Measurements from ENCODE around the gene ZNF488.
A peak's percentile ranks its signal among the peaks of the same experiment; 100 is the strongest.

The ZNF488 gene

GRCh38 chr10:47383261-47384147 lies 589 bp downstream of the ZNF488 start:
- H2BK120ac ChIP-seq (ENCODE audit: low read depth, low read length), result no peak overlapping the region
- peak overlapping the region; percentile 49 for H3K4me3 ChIP-seq (ENCODE audit: low read length)
- no peak overlapping the region for H3K23ac ChIP-seq (ENCODE audit: low read length)
- peak overlapping the region; percentile 69 for H3K9ac ChIP-seq (ENCODE audit: low read length)
- H3K56ac ChIP-seq (ENCODE audit: low read length), result peak overlapping the region; percentile 89
- no peak overlapping the region for H2AK5ac ChIP-seq (ENCODE audit: low read length)
- no peak overlapping the region for H3K4ac ChIP-seq (ENCODE audit: low read depth, low read length)
- H3K18ac ChIP-seq (ENCODE audit: low read length), result no peak overlapping the region
- H4K8ac ChIP-seq (ENCODE audit: low read depth, low read length), result no peak overlapping the region
- no peaks in the 10 kb centered on the region for H3K79me1 ChIP-seq (ENCODE audit: low read length)
- peaks cover 3% of the 10 kb centered on the region for H3K4me1 ChIP-seq (ENCODE audit: control insufficient read depth, low read depth, low read length)
- no peaks in the 10 kb centered on the region for H3K27me3 ChIP-seq (ENCODE audit: insufficient read depth, low read length, poor library complexity)
- no peak overlapping the region for H2BK15ac ChIP-seq (replicated peaks; ENCODE audit: low read depth)
- WGBS (ENCODE audit: extremely low coverage, insufficient coverage, low lambda C conversion rate), result no CpG with 5 or more reads among the region's 9 CpGs
- H3K36me3 ChIP-seq (ENCODE audit: control insufficient read depth, insufficient read depth, low read length), result no peaks in the 10 kb centered on the region
- peak overlapping the region; percentile 94 for H3K4me2 ChIP-seq (ENCODE audit: low read length)
- H3K27ac ChIP-seq (ENCODE audit: low read depth, low read length), result no peak overlapping the region
- DNase-seq, result peak; percentile 53
- H4K5ac ChIP-seq (ENCODE audit: low read length), result no peak overlapping the region
- no peak overlapping the region for H2BK5ac ChIP-seq (ENCODE audit: low read length)
- no peaks in the 10 kb centered on the region for H3K79me2 ChIP-seq (ENCODE audit: control insufficient read depth, insufficient read depth, low read length)

- H3K36me3 ChIP-seq (ENCODE audit: control insufficient read depth, insufficient read depth, low read length), result no peaks in the 10 kb centered on the region
- no peak for DNase-seq
- no peak overlapping the region for H4K8ac ChIP-seq (ENCODE audit: low read depth, low read length)
- H2BK5ac ChIP-seq (ENCODE audit: low read length), result no peak overlapping the region
- H2BK120ac ChIP-seq (ENCODE audit: low read depth, low read length), result no peak overlapping the region
- H3K79me1 ChIP-seq (ENCODE audit: low read length), result no peaks in the 10 kb centered on the region
- H3K27ac ChIP-seq (ENCODE audit: low read depth, low read length), result no peak overlapping the region
- H3K4me3 ChIP-seq (ENCODE audit: low read length), result no peak overlapping the region
- no peak overlapping the region for H3K18ac ChIP-seq (ENCODE audit: low read length)
- H3K79me2 ChIP-seq (ENCODE audit: control insufficient read depth, insufficient read depth, low read length), result no peaks in the 10 kb centered on the region
- H4K5ac ChIP-seq (ENCODE audit: low read length), result no peak overlapping the region
- H2BK15ac ChIP-seq (replicated peaks; ENCODE audit: low read depth), result no peak overlapping the region
- no peaks in the 10 kb centered on the region for H3K27me3 ChIP-seq (ENCODE audit: insufficient read depth, low read length, poor library complexity)
- peaks cover 3% of the 10 kb centered on the region for H3K4me1 ChIP-seq (ENCODE audit: control insufficient read depth, low read depth, low read length)
- H3K9ac ChIP-seq (ENCODE audit: low read length), result no peak overlapping the region
- H3K4ac ChIP-seq (ENCODE audit: low read depth, low read length), result no peak overlapping the region
- no peak overlapping the region for H3K23ac ChIP-seq (ENCODE audit: low read length)
- H3K4me2 ChIP-seq (ENCODE audit: low read length), result no peak overlapping the region
- H3K56ac ChIP-seq (ENCODE audit: low read length), result no peak overlapping the region
- no peak overlapping the region for H2AK5ac ChIP-seq (ENCODE audit: low read length)
- WGBS (ENCODE audit: extremely low coverage, insufficient coverage, low lambda C conversion rate), result no CpG with 5 or more reads among the region's 9 CpGs
These were observed 2.4 kb downstream of the ZNF488 start for GRCh38 chr10:47381427-47382379.

DNA sequence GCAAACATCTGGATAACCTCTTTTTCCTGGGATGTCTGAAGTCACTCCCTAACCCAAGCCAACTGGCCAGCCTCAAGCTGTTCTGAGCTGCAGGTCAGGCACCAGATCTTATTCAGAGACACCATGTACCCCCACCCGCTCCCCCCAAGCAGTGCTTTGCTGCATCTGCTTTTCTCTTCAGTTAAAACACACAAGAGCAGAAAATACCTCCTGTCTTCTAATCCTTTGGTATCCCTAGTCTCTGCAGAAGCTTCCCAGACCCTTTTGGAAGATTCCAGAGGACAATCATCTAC lies 3.0 kb downstream of the ZNF488 start:
- H3K79me1 ChIP-seq (ENCODE audit: low read length), result no peaks in the 10 kb centered on the region
- no peak overlapping the region for H3K23ac ChIP-seq (ENCODE audit: low read length)
- no peak overlapping the region for H3K4me3 ChIP-seq (ENCODE audit: low read length)
- peaks cover 3% of the 10 kb centered on the region for H3K4me1 ChIP-seq (ENCODE audit: control insufficient read depth, low read depth, low read length)
- no peak overlapping the region for H2BK120ac ChIP-seq (ENCODE audit: low read depth, low read length)
- H3K18ac ChIP-seq (ENCODE audit: low read length), result no peak overlapping the region
- no peak overlapping the region for H4K8ac ChIP-seq (ENCODE audit: low read depth, low read length)
- no peak overlapping the region for H4K5ac ChIP-seq (ENCODE audit: low read length)
- no CpG with 5 or more reads among the region's 1 CpG for WGBS (ENCODE audit: extremely low coverage, insufficient coverage, low lambda C conversion rate)
- no peak overlapping the region for H2BK15ac ChIP-seq (replicated peaks; ENCODE audit: low read depth)
- no peak overlapping the region for H3K4me2 ChIP-seq (ENCODE audit: low read length)
- no peaks in the 10 kb centered on the region for H3K27me3 ChIP-seq (ENCODE audit: insufficient read depth, low read length, poor library complexity)
- H3K4ac ChIP-seq (ENCODE audit: low read depth, low read length), result no peak overlapping the region
- H3K56ac ChIP-seq (ENCODE audit: low read length), result no peak overlapping the region
- H3K9ac ChIP-seq (ENCODE audit: low read length), result no peak overlapping the region
- no peaks in the 10 kb centered on the region for H3K36me3 ChIP-seq (ENCODE audit: control insufficient read depth, insufficient read depth, low read length)
- no peak overlapping the region for H2BK5ac ChIP-seq (ENCODE audit: low read length)
- DNase-seq, result no peak
- H3K27ac ChIP-seq (ENCODE audit: low read depth, low read length), result no peak overlapping the region
- no peak overlapping the region for H2AK5ac ChIP-seq (ENCODE audit: low read length)
- no peaks in the 10 kb centered on the region for H3K79me2 ChIP-seq (ENCODE audit: control insufficient read depth, insufficient read depth, low read length)

- DNase-seq, result no peak
- Histone ChIP-seq H3K4me3 (ENCODE audit: low read length) (no peak overlapping the region), H3K23ac (ENCODE audit: low read length) (no peak overlapping the region), H2BK15ac (replicated peaks; ENCODE audit: low read depth) (no peak overlapping the region), H3K18ac (ENCODE audit: low read length) (no peak overlapping the region), H2AK5ac (ENCODE audit: low read length) (no peak overlapping the region), H3K79me2 (ENCODE audit: control insufficient read depth, insufficient read depth, low read length) (no peaks in the 10 kb centered on the region), H3K4ac (ENCODE audit: low read depth, low read length) (no peak overlapping the region), H4K8ac (ENCODE audit: low read depth, low read length) (no peak overlapping the region), H3K9ac (ENCODE audit: low read length) (no peak overlapping the region), H4K5ac (ENCODE audit: low read length) (no peak overlapping the region), H3K27ac (ENCODE audit: low read depth, low read length) (no peak overlapping the region), H3K79me1 (ENCODE audit: low read length) (no peaks in the 10 kb centered on the region), H3K36me3 (ENCODE audit: control insufficient read depth, insufficient read depth, low read length) (no peaks in the 10 kb centered on the region), H3K56ac (ENCODE audit: low read length) (no peak overlapping the region), H2BK5ac (ENCODE audit: low read length) (no peak overlapping the region), H2BK120ac (ENCODE audit: low read depth, low read length) (no peak overlapping the region), H3K27me3 (ENCODE audit: insufficient read depth, low read length, poor library complexity) (no peaks in the 10 kb centered on the region), H3K4me2 (ENCODE audit: low read length) (no peak overlapping the region), H3K4me1 (ENCODE audit: control insufficient read depth, low read depth, low read length) (peaks cover 3% of the 10 kb centered on the region)
- no CpG with 5 or more reads among the region's 8 CpGs for WGBS (ENCODE audit: extremely low coverage, insufficient coverage, low lambda C conversion rate)
These were observed 3.6 kb downstream of the ZNF488 start for GRCh38 chr10:47380341-47381102.

DNA sequence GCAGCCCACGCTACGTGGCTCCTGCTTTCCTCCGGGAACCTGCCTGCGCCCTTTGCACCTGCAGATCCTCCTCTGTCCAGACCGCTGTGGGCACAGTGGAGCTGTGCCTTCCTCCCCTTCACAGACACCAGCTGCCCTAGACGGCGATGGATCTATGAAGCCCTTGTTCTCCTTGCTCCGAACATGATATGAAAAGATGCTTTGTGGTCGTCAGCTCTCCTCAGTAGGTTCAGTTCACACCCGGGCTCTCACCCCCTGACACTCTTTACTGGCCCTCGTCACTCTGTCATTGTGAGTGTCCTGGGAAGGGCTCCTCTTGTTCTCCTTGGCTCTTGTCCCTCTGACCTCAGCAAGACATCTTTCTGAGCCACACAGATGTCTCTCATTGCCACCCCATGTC lies 4.2 kb downstream of the ZNF488 start:
- Histone ChIP-seq H4K8ac (ENCODE audit: low read depth, low read length) (no peak overlapping the region), H3K36me3 (ENCODE audit: control insufficient read depth, insufficient read depth, low read length) (no peaks in the 10 kb centered on the region), H2BK15ac (replicated peaks; ENCODE audit: low read depth) (no peak overlapping the region), H3K4me3 (ENCODE audit: low read length) (no peak overlapping the region), H3K4me1 (ENCODE audit: control insufficient read depth, low read depth, low read length) (peaks cover 3% of the 10 kb centered on the region), H3K27ac (ENCODE audit: low read depth, low read length) (no peak overlapping the region), H3K9ac (ENCODE audit: low read length) (no peak overlapping the region), H3K4me2 (ENCODE audit: low read length) (no peak overlapping the region), H2BK120ac (ENCODE audit: low read depth, low read length) (no peak overlapping the region), H3K79me2 (ENCODE audit: control insufficient read depth, insufficient read depth, low read length) (no peaks in the 10 kb centered on the region), H4K5ac (ENCODE audit: low read length) (no peak overlapping the region), H3K23ac (ENCODE audit: low read length) (no peak overlapping the region), H3K56ac (ENCODE audit: low read length) (no peak overlapping the region), H2AK5ac (ENCODE audit: low read length) (no peak overlapping the region), H3K18ac (ENCODE audit: low read length) (no peak overlapping the region), H3K4ac (ENCODE audit: low read depth, low read length) (no peak overlapping the region), H2BK5ac (ENCODE audit: low read length) (no peak overlapping the region), H3K79me1 (ENCODE audit: low read length) (no peaks in the 10 kb centered on the region), H3K27me3 (ENCODE audit: insufficient read depth, low read length, poor library complexity) (no peaks in the 10 kb centered on the region)
- no CpG with 5 or more reads among the region's 11 CpGs for WGBS (ENCODE audit: extremely low coverage, insufficient coverage, low lambda C conversion rate)
- no peak for DNase-seq

All from mesendoderm (in vitro differentiated cells).